SK-N-SH (cell line): ENCODE results near the gene FABP6. TPM values are rescaled to one million over a fixed set of nuclear protein-coding genes. Genes with fewer than 3 reads are reported as not detected.

Experiments
- CTCF ChIA-PET: fragments of 300-600, 350-600 bp; formaldehyde crosslinking; extraction: SDS; loops from one replicate; lab custom pipeline; 2021; lab: Yijun Ruan, JAX
- POLR2A ChIA-PET: fragments of 350-600 bp; sonication (Branson Sonifier 250); formaldehyde crosslinking; extraction: SDS; loops from one replicate; lab custom pipeline; 2020; ENCODE audit warnings: antibody characterized with exemption, inconsistent platforms; lab: Yijun Ruan, JAX
- DNase-seq: peaks from one replicate; pipeline ENCODE4 v3.0.0; 2012
- H2AFZ ChIP-seq: fragments of 200-600 bp; sonication (generic); 2 replicates; pipeline ENCODE4 v1.8.1; 2016; ENCODE audit warnings: antibody characterized with exemption, mild to moderate bottlenecking, low read depth
- H3F3A ChIP-seq: fragments of 200-600 bp; sonication (generic); replicated peaks from 2 replicates; pipeline ENCODE3; 2016; ENCODE audit warnings: antibody characterized with exemption, mild to moderate bottlenecking; ENCODE audit not compliant: insufficient read depth
- H3K27ac ChIP-seq, 2 experiments: fragments of 200-500 bp in 1 of 2; fragments of 200-600 bp in 1 of 2; sonication (Bioruptor generic) in 1 of 2; sonication (generic), shearing (Covaris generic) in 1 of 2; 2 replicates each; pipeline versions ENCODE4 v1.5.1 to v1.6.1; 2014 to 2016; ENCODE audit warnings: low read depth in 2 of 2, inconsistent platforms in 1 of 2, low read length in 1 of 2, mild to moderate bottlenecking in 1 of 2, mixed read lengths in 1 of 2
- H3K27me3 ChIP-seq: fragments of 200-600 bp; sonication (generic), shearing (Covaris generic); 2 replicates; pipeline ENCODE4 v1.6.1; 2016; ENCODE audit warnings: mixed run types; ENCODE audit not compliant: insufficient read depth
- H3K36me3 ChIP-seq, 2 experiments: fragments of 200-500 bp in 1 of 2; fragments of 200-600 bp in 1 of 2; sonication (Bioruptor generic) in 1 of 2; sonication (generic) in 1 of 2; replicated peaks in 1 of 2; 2 replicates each; pipeline versions ENCODE3 to v1.5.1; 2014 to 2016; ENCODE audit warnings: low read length in 1 of 2, mild to moderate bottlenecking in 1 of 2; ENCODE audit not compliant: insufficient read depth in 2 of 2, control insufficient read depth in 1 of 2
- H3K4me1 ChIP-seq, 2 experiments: fragments of 200-500 bp in 1 of 2; fragments of 200-600 bp in 1 of 2; sonication (Bioruptor generic) in 1 of 2; sonication (generic), shearing (Covaris generic) in 1 of 2; 2 replicates each; pipeline versions ENCODE4 v1.5.1 to v1.6.1; 2014 to 2016; ENCODE audit warnings: low read depth in 1 of 2, low read length in 1 of 2, mixed run types in 1 of 2; ENCODE audit not compliant: insufficient read depth in 2 of 2, control insufficient read depth in 1 of 2
- H3K4me2 ChIP-seq: fragments of 200-600 bp; sonication (generic), shearing (Covaris generic); 2 replicates; pipeline ENCODE4 v1.6.1; 2017; ENCODE audit warnings: mixed run types
- H3K4me3 ChIP-seq, 2 experiments: fragments of 200-500 bp in 1 of 2; fragments of 200-600 bp in 1 of 2; sonication (Bioruptor generic) in 1 of 2; sonication (generic), shearing (Covaris generic) in 1 of 2; 2 replicates each; pipeline versions ENCODE4 v1.5.1 to v1.8.1; 2014 to 2016; ENCODE audit warnings: low read depth in 2 of 2, inconsistent platforms in 1 of 2, low read length in 1 of 2, mild to moderate bottlenecking in 1 of 2, mixed read lengths in 1 of 2, moderate library complexity in 1 of 2
- H3K79me2 ChIP-seq: fragments of 200-600 bp; sonication (generic); 2 replicates; pipeline ENCODE4 v1.8.1; 2017; ENCODE audit warnings: mild to moderate bottlenecking; ENCODE audit not compliant: insufficient read depth
- H3K9ac ChIP-seq: fragments of 200-600 bp; sonication (generic); 2 replicates; pipeline ENCODE4 v1.6.1; 2017; ENCODE audit warnings: mixed run types
- H3K9me2 ChIP-seq: fragments of 200-600 bp; sonication (generic); 2 replicates; pipeline ENCODE4 v1.6.1; 2017; ENCODE audit warnings: mixed run types
- H3K9me3 ChIP-seq: fragments of 200-600 bp; sonication (generic); 2 replicates; pipeline ENCODE4 v1.6.1; 2017; ENCODE audit warnings: mixed run types, mild to moderate bottlenecking, moderate library complexity
- H4K20me1 ChIP-seq: fragments of 200-600 bp; sonication (generic); 2 replicates; pipeline ENCODE4 v1.6.1; 2017; ENCODE audit warnings: mild to moderate bottlenecking, mixed run types; ENCODE audit not compliant: insufficient read depth
- EZH2phosphoT487 ChIP-seq: fragments of 200-600 bp; sonication (generic); IDR thresholded peaks from 2 replicates; pipeline ENCODE4 v1.6.1; 2017; ENCODE audit warnings: low read depth, mixed run types, mild to moderate bottlenecking, antibody characterized with exemption, moderate library complexity, borderline replicate concordance
- FOXM1 ChIP-seq: IDR thresholded peaks from 2 replicates; pipeline ENCODE4 v1.4.0; 2012; ENCODE audit warnings: low read depth, mild to moderate bottlenecking
- GABPA ChIP-seq: IDR thresholded peaks from 2 replicates; pipeline ENCODE4 v1.4.0; 2012; ENCODE audit warnings: low read depth, mild to moderate bottlenecking
- GATA2 ChIP-seq: sonication (generic); formaldehyde crosslinking; IDR thresholded peaks from 2 replicates; pipeline ENCODE4 v1.5.0; 2020; ENCODE audit warnings: mild to moderate bottlenecking, missing genetic modification reagents
- MEF2A ChIP-seq: IDR thresholded peaks from 2 replicates; pipeline ENCODE4 v1.4.0; 2012; ENCODE audit warnings: low read depth, borderline replicate concordance
- NFIC ChIP-seq: IDR thresholded peaks from 2 replicates; pipeline ENCODE4 v1.4.0; 2012; ENCODE audit warnings: borderline replicate concordance
- REST ChIP-seq: IDR thresholded peaks from 2 replicates; pipeline ENCODE4 v1.6.1; 2012; ENCODE audit warnings: mild to moderate bottlenecking, low read depth, low read length, moderate library complexity
- SMC3 ChIP-seq: IDR thresholded peaks from 2 replicates; pipeline ENCODE4 v1.6.1; 2012; ENCODE audit warnings: low read depth, low read length, improper control_type of control experiment
- TCF12 ChIP-seq: IDR thresholded peaks from 2 replicates; pipeline ENCODE4 v1.4.0; 2012
- TEAD4 ChIP-seq: IDR thresholded peaks from 2 replicates; pipeline ENCODE4 v1.4.0; 2012; ENCODE audit warnings: mild to moderate bottlenecking, borderline replicate concordance; ENCODE audit not compliant: insufficient read depth
- USF1 ChIP-seq: IDR thresholded peaks from 2 replicates; pipeline ENCODE4 v1.4.0; 2012; ENCODE audit warnings: low read depth, borderline replicate concordance
- YY1 ChIP-seq: IDR thresholded peaks from 2 replicates; pipeline ENCODE4 v1.4.0; 2012; ENCODE audit warnings: low read depth, mild to moderate bottlenecking
- WGBS: methylation state at CpG from one replicate; pipeline ENCODE4 v1.1.6; 2017; ENCODE audit warnings: low lambda C conversion rate; 5-methylcytosine and 5-hydroxymethylcytosine counted together
- polyA plus RNA-seq, 3 experiments: library from polyadenylated mRNA; depleted of rRNA; stranded (reverse); fragments of >200 nt; gene quantifications; 2 replicates each; pipeline ENCODE4 v1.2.3, GENCODE V29; 2012

FABP6 gene
- polyA plus RNA-seq, 1 of the 3 experiments (the other 2 are of a cell fraction) = 1.1 TPM

- no peaks in the 10 kb centered on the region; the same call in 1 of the 2 replicates for H3K79me2 ChIP-seq
- no peaks in the 10 kb centered on the region for H3K9me2 ChIP-seq
- no peak overlapping the region for H3K4me2 ChIP-seq
- no peaks in the 10 kb centered on the region for H4K20me1 ChIP-seq
- TF ChIP-seq GABPA = no peak
- no peak for TF ChIP-seq TCF12
- TF ChIP-seq MEF2A = no peak
- no peak for TF ChIP-seq FOXM1
- TF ChIP-seq USF1 = no peak
- TF ChIP-seq TEAD4 = no peak
- no peak for TF ChIP-seq SMC3
- TF ChIP-seq GATA2 (CRISPR knock-in tag) = no peak
- TF ChIP-seq NFIC = no peak
- no peak for TF ChIP-seq REST
- no peak for TF ChIP-seq YY1
- no peak for TF ChIP-seq EZH2phosphoT487
- H2AFZ ChIP-seq = no peak overlapping the region
- DNase-seq = no peak
- H3K4me1 ChIP-seq = peaks cover 0 to 8% of the 10 kb centered on the region in 2 experiments; a peak in 1 of 4 replicates
- H3K9me3 ChIP-seq = no peaks in the 10 kb centered on the region
- no peak overlapping the region for H3K4me3 ChIP-seq
- no peaks in the 10 kb centered on the region for H3K27me3 ChIP-seq
- no peak overlapping the region for H3K27ac ChIP-seq
- 63% methylated on average over 5 of the region's 7 CpGs for WGBS
- ChIA-PET CTCF (no interaction called here), POLR2A (no interaction called here)
- H3K36me3 ChIP-seq = peaks cover 0 to 17% of the 10 kb centered on the region in 2 experiments
- no peak overlapping the region for H3K9ac ChIP-seq
- H3F3A ChIP-seq = no peaks in the 10 kb centered on the region
Measured at GRCh38 chr5:160278343-160278742, 49.0 kb downstream of the FABP6 start.

- DNase-seq = no peak
- Histone ChIP-seq H3K79me2 (peaks cover 4% of the 10 kb centered on the region; the same call in 1 of the 2 replicates), H3K9me2 (no peaks in the 10 kb centered on the region), H3K4me1 (peaks cover 0 to 10% of the 10 kb centered on the region in 2 experiments; a peak in 1 of 4 replicates), H4K20me1 (no peaks in the 10 kb centered on the region), H3K27ac (no peak overlapping the region), H3K4me3 (no peak overlapping the region), H3K27me3 (no peaks in the 10 kb centered on the region), H3K9me3 (no peaks in the 10 kb centered on the region), H3F3A (no peaks in the 10 kb centered on the region), H2AFZ (no peak overlapping the region), H3K4me2 (no peak overlapping the region), H3K9ac (no peak overlapping the region), H3K36me3 (peaks cover 0 to 15% of the 10 kb centered on the region in 2 experiments)
- CTCF ChIA-PET = no interaction called here
- TF ChIP-seq YY1 = no peak
- POLR2A ChIA-PET = no interaction called here
- WGBS = 94% methylated on average over 22 of the region's 26 CpGs
Measured at GRCh38 chr5:160280384-160281095, 51.2 kb downstream of the FABP6 start.
